Karpas-422 (cell line): ENCODE data around the gene FAM222A. TPM values are rescaled to one million over a fixed set of nuclear protein-coding genes. Genes with fewer than 3 reads are reported as not detected.

Source experiments
- DNase-seq: peaks from one replicate; pipeline ENCODE4 v3.0.0-alpha.2; 2015
- H2AFZ ChIP-seq: fragments of 200-600 bp; sonication (generic); 2 replicates; pipeline ENCODE4 v1.6.1; 2014; ENCODE audit warnings: antibody characterized with exemption, low read length, mixed read lengths
- H3K27ac ChIP-seq: fragments of 200-600 bp; sonication (generic); 2 replicates; pipeline ENCODE4 v1.5.1; 2014; ENCODE audit warnings: mild to moderate bottlenecking, low read length, moderate library complexity
- H3K27me3 ChIP-seq: fragments of 200-600 bp; sonication (generic); 2 replicates; pipeline ENCODE4 v1.6.1; 2014; ENCODE audit warnings: low read length, mixed read lengths
- H3K36me3 ChIP-seq: fragments of 200-600 bp; sonication (generic); 2 replicates; pipeline ENCODE4 v1.6.1; 2014; ENCODE audit warnings: low read length, mixed read lengths; ENCODE audit not compliant: insufficient read depth
- H3K4me1 ChIP-seq: fragments of 200-600 bp; sonication (generic); 2 replicates; pipeline ENCODE4 v1.6.1; 2014; ENCODE audit warnings: mild to moderate bottlenecking, low read length, mixed read lengths
- H3K4me2 ChIP-seq: fragments of 200-600 bp; sonication (generic); 2 replicates; pipeline ENCODE4 v1.6.1; 2014; ENCODE audit warnings: low read length, low read depth, mild to moderate bottlenecking; ENCODE audit not compliant: poor library complexity, severe bottlenecking
- H3K4me3 ChIP-seq: fragments of 200-600 bp; sonication (generic); 2 replicates; pipeline ENCODE4 v1.5.1; 2014; ENCODE audit warnings: mild to moderate bottlenecking, antibody characterized with exemption, low read length, mixed read lengths
- H3K79me2 ChIP-seq: fragments of 200-600 bp; sonication (generic); 2 replicates; pipeline ENCODE4 v1.6.1; 2014; ENCODE audit warnings: mild to moderate bottlenecking, low read length, mixed read lengths
- H3K9ac ChIP-seq: fragments of 200-600 bp; sonication (generic); 2 replicates; pipeline ENCODE4 v1.6.0; 2014; ENCODE audit warnings: low read length
- H3K9me2 ChIP-seq: fragments of 200-600 bp; sonication (generic), shearing (Covaris generic); replicated peaks from 2 replicates; pipeline ENCODE4 v1.6.0; 2014; ENCODE audit warnings: mild to moderate bottlenecking, low read length, moderate library complexity; ENCODE audit not compliant: insufficient read depth
- H3K9me3 ChIP-seq: fragments of 300-700, 200-600 bp; sonication (generic); 2 replicates; pipeline ENCODE4 v1.6.1; 2014; ENCODE audit warnings: low read length, mixed read lengths
- H4K20me1 ChIP-seq: fragments of 200-600 bp; sonication (generic); 2 replicates; pipeline ENCODE4 v1.6.1; 2014; ENCODE audit warnings: mild to moderate bottlenecking, antibody characterized with exemption, low read length, low read depth; ENCODE audit not compliant: insufficient read depth
- total RNA-seq: library from RNA; depleted of rRNA; stranded (reverse); fragments of >200 nt; shearing (Covaris generic); gene quantifications from 2 replicates; pipeline ENCODE4 v1.2.3, GENCODE V29; 2014; ENCODE audit warnings: low replicate concordance

FAM222A gene
- total RNA-seq, 1 experiment from 2014 or later: 0.11 TPM

DNA sequence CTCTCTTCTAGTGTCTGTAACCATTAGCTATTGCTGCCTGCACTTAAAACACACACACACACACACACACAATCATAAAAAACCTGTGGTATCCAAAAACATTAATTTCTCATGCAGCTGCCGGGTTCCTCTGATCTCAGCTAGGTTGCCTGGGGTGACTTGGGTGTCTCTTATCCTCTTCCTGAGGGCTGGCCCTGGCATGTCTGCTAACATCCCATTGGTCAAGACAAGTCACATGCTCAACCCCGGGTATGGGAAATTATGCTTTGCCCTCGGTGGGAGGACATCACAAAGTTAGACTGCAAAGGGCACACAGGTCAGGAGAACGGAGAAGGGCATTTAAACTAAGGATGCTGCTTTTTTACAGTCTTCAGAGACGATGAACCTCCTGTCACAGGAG, 63.9 kb downstream of the FAM222A start:
- Histone ChIP-seq H3K4me3 (peak overlapping the region; percentile 70), H2AFZ (peak overlapping the region; percentile 83), H3K79me2 (no peaks in the 10 kb centered on the region), H4K20me1 (no peaks in the 10 kb centered on the region), H3K36me3 (no peaks in the 10 kb centered on the region), H3K9ac (peak overlapping the region; percentile 68), H3K27me3 (no peaks in the 10 kb centered on the region), H3K9me3 (no peaks in the 10 kb centered on the region; the same call in 1 of the 2 replicates), H3K4me2 (peak overlapping the region; percentile 83), H3K27ac (no peak overlapping the region), H3K4me1 (peaks cover 15% of the 10 kb centered on the region), H3K9me2 (no peaks in the 10 kb centered on the region)
- DNase-seq: peak; percentile 96

DNA sequence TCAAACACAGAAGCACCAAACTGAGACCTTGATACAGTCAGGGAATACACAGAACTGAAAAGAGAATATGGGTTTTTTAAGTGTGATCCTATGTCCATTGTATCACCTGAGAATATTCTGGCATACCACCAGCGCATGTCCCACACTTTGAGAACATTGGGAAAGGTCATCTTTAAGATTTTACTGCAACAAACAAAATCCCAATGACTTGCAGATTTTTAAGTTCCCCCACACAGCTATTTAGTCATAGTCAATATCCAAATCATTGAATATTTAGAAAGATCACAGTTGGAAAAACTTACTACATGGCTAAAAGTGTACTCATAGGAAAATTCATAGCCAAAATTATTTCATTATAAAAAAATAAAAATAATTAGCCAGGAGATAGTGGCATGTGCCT, 65.1 kb downstream of the FAM222A start:
- H2AFZ ChIP-seq: no peak overlapping the region
- no peaks in the 10 kb centered on the region for H3K36me3 ChIP-seq
- H3K9me3 ChIP-seq: no peaks in the 10 kb centered on the region; the same call in 1 of the 2 replicates
- no peaks in the 10 kb centered on the region for H3K9me2 ChIP-seq
- H4K20me1 ChIP-seq: no peaks in the 10 kb centered on the region
- H3K9ac ChIP-seq: no peak overlapping the region
- H3K79me2 ChIP-seq: no peaks in the 10 kb centered on the region
- H3K4me1 ChIP-seq: peaks cover 15% of the 10 kb centered on the region
- no peak overlapping the region for H3K27ac ChIP-seq
- H3K4me2 ChIP-seq: no peak overlapping the region
- DNase-seq: no peak
- H3K27me3 ChIP-seq: no peaks in the 10 kb centered on the region
- H3K4me3 ChIP-seq: no peak overlapping the region

DNA sequence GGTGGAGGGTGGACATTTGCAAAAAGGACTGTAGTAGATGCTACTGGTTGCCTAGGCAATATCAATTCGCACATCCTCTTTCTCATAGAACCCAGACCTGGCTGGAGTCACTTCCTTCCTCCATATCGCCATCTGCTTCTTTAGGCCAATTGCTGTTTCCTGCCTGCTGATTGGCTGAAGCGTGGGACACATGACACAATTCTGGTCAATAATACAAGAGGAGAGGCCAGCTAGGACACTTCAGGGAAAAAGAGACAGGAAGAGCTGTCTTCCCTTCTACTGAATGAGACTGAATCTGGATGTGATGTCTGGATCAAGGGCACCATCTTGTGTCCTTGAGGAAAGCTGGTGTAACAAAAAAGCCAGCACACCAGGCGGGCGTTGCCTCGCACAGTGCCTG, 65.8 kb downstream of the FAM222A start:
- Histone ChIP-seq H3K27ac (no peak overlapping the region), H3K4me3 (no peak overlapping the region), H4K20me1 (no peaks in the 10 kb centered on the region), H2AFZ (no peak overlapping the region), H3K4me1 (peaks cover 15% of the 10 kb centered on the region), H3K4me2 (no peak overlapping the region), H3K79me2 (no peaks in the 10 kb centered on the region), H3K36me3 (no peaks in the 10 kb centered on the region), H3K9ac (no peak overlapping the region), H3K27me3 (no peaks in the 10 kb centered on the region), H3K9me3 (no peaks in the 10 kb centered on the region; the same call in 1 of the 2 replicates), H3K9me2 (no peaks in the 10 kb centered on the region)
- DNase-seq: peak; percentile 58

DNA sequence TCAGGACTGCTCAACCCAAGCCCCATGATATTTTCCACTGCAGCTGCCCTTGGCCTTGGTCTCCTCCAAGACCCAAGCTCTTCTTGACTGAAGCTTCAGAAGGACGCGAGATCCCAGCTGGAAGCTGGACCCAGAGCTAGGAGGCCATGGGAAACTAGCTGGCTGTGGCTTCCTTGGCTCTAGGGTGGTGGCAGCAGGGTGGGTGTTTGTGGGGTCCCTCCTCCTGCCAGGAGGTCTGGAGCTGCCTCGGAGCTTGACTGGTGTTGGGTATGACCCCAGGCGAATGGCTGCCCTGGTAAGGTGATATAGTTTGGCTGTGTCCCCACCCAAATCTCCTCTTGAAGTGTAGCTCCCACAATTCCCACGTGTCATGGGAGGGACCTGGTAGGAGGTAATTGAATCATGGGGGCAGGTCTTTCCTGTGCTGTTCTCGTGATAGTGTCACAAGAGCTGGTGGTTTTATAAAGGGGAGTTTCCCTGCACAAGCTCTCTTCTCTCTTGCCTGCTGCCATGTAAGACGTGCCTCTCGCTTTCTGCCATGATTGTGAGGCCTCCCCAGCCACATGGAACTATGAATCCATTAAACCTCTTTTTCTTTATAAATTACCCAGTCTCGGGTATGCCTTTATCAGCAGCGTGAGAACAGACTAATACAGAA, 68.2 kb downstream of the FAM222A start:
- Histone ChIP-seq H3K27me3 (no peaks in the 10 kb centered on the region), H4K20me1 (no peaks in the 10 kb centered on the region), H3K36me3 (no peaks in the 10 kb centered on the region), H2AFZ (no peak overlapping the region), H3K4me2 (no peak overlapping the region), H3K79me2 (no peaks in the 10 kb centered on the region), H3K9me2 (no peaks in the 10 kb centered on the region), H3K9ac (no peak overlapping the region), H3K4me1 (peaks cover 9% of the 10 kb centered on the region), H3K9me3 (no peaks in the 10 kb centered on the region; the same call in 1 of the 2 replicates), H3K27ac (no peak overlapping the region), H3K4me3 (no peak overlapping the region)
- DNase-seq: no peak

DNA sequence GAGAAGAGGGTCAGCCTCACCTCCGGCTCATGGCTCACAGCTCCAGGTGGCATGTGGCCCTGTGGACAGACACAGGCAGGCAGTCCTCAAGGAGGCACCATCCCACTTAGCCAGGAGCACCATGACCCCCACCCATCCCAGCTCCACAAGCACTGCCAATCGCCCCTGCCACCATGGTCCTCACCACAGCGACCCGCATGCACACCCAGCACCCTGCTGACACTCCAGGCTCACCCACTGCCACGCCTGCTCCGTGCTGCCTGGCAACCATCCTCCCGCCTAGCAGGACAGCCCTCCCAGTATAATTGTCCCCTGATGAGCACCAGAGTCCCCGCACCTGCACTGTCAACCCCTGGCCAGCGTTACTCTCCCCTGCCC, 68.7 kb downstream of the FAM222A start:
- Histone ChIP-seq H3K36me3 (no peaks in the 10 kb centered on the region), H3K27ac (no peak overlapping the region), H3K27me3 (no peaks in the 10 kb centered on the region), H3K9me3 (no peaks in the 10 kb centered on the region; the same call in 1 of the 2 replicates), H4K20me1 (no peaks in the 10 kb centered on the region), H2AFZ (no peak overlapping the region), H3K4me3 (no peak overlapping the region), H3K9me2 (no peaks in the 10 kb centered on the region), H3K4me2 (no peak overlapping the region), H3K9ac (no peak overlapping the region), H3K4me1 (peaks cover 4% of the 10 kb centered on the region), H3K79me2 (no peaks in the 10 kb centered on the region)
- DNase-seq: no peak

DNA sequence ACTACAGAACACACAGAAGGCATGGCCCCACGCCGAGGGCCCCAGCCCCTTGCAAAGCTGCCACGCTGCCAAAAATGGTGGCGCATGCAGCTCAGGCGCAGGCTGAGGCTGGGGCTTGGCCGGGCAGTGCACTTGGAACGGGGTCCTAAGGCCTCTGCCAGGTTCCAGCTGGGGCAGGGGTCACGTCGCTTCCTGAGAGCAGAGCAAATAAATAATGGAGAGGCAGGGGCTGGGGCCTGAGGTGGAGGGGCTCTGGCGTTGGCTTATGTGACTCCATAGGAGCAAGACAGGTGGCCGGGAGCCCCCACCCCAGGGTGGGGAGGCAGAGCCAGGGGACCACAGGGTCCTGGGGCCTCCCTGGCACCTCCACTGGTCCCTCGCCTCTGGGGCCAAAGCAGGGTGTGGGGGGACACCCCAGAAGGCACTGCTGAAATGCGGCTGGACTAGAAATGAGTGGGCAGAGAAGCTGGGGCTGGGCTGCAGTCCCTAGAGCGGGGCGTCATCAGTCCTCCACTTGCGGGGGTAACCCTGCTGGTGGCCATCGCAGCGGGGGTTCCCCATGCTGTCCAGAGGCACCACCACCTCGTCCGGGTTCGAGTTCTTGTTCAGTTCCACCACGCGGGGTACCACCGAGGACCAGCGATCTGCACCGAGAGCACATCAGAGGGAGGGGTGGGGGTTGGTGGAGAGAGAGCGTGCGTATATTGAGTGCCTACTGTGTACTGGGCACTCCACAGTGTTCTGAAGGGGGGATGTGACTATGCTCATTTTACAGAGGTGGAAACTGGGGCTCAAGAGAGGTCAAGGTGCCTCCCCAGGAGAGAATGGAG, 69.7 kb downstream of the FAM222A start:
- H3K4me3 ChIP-seq: no peak overlapping the region
- H3K27me3 ChIP-seq: no peaks in the 10 kb centered on the region
- DNase-seq: no peak
- H3K9ac ChIP-seq: no peak overlapping the region
- H3K9me2 ChIP-seq: no peaks in the 10 kb centered on the region
- H4K20me1 ChIP-seq: no peaks in the 10 kb centered on the region
- no peaks in the 10 kb centered on the region; the same call in 1 of the 2 replicates for H3K9me3 ChIP-seq
- H3K79me2 ChIP-seq: no peaks in the 10 kb centered on the region
- no peak overlapping the region for H3K27ac ChIP-seq
- no peak overlapping the region for H3K4me2 ChIP-seq
- no peaks in the 10 kb centered on the region for H3K4me1 ChIP-seq
- no peaks in the 10 kb centered on the region for H3K36me3 ChIP-seq
- no peak overlapping the region for H2AFZ ChIP-seq

DNA sequence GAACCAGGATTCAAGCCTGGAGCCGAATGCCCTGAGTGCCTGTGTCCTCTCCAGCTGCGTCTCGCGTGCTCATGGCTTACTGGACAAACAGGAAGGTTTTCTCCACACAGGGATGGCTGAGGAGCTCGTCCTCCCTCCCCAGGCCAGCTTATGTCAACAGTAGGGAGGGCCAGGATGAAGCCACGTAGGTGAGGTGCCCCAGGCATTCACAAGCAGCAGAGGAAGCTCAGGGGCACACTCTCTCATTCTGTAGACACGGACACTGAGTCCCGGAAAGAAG, 70.3 kb downstream of the FAM222A start:
- no peaks in the 10 kb centered on the region for H4K20me1 ChIP-seq
- no peak overlapping the region for H3K4me2 ChIP-seq
- H3K27me3 ChIP-seq: no peaks in the 10 kb centered on the region

DNA sequence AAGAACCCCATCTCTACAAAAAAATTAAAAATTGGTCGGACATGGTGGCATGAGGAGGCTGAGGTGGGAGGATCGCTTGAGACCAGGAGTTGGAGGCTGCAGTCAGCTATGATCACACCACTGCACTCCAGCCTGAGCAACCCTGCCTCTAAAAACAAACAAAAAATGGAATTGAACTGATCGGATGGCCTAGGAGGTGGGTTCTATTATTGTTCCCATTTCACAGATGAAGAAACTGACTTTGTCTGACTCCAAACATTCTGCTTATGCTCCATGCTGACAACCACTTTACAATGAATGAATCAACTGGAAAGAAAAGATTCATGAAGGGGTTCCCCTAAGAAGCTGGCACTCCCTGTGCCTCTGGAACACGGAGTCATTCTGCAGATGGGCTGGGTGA, 72.2 kb downstream of the FAM222A start:
- no peak overlapping the region for H3K4me3 ChIP-seq

More for the DNA sequence above, 70.3 kb downstream of the FAM222A start:
- no peak overlapping the region for H3K9ac ChIP-seq
- no peaks in the 10 kb centered on the region for H3K36me3 ChIP-seq
- DNase-seq: no peak
- no peak overlapping the region for H3K4me3 ChIP-seq
- H3K4me1 ChIP-seq: no peaks in the 10 kb centered on the region
- no peaks in the 10 kb centered on the region for H3K79me2 ChIP-seq
- no peak overlapping the region for H2AFZ ChIP-seq
- H3K9me2 ChIP-seq: no peaks in the 10 kb centered on the region
- H3K27ac ChIP-seq: no peak overlapping the region
- H3K9me3 ChIP-seq: no peaks in the 10 kb centered on the region; the same call in 1 of the 2 replicates

More for the DNA sequence above, 72.2 kb downstream of the FAM222A start:
- DNase-seq: no peak
- H3K9me3 ChIP-seq: no peaks in the 10 kb centered on the region; the same call in 1 of the 2 replicates
- H3K9ac ChIP-seq: no peak overlapping the region
- H3K9me2 ChIP-seq: no peaks in the 10 kb centered on the region
- H3K79me2 ChIP-seq: no peaks in the 10 kb centered on the region
- H4K20me1 ChIP-seq: no peaks in the 10 kb centered on the region
- no peak overlapping the region for H3K27ac ChIP-seq
- H3K36me3 ChIP-seq: no peaks in the 10 kb centered on the region
- no peaks in the 10 kb centered on the region for H3K4me1 ChIP-seq
- H3K27me3 ChIP-seq: no peaks in the 10 kb centered on the region
- no peak overlapping the region for H3K4me2 ChIP-seq
- H2AFZ ChIP-seq: no peak overlapping the region
